NCI-H2171 (cell line): ENCODE data around the gene MKI67.

ENCODE experiments used
- DNase-seq: peaks from one replicate; lab custom pipeline; 2025; lab: John Stamatoyannopoulos, UW

Gene MKI67

DNA sequence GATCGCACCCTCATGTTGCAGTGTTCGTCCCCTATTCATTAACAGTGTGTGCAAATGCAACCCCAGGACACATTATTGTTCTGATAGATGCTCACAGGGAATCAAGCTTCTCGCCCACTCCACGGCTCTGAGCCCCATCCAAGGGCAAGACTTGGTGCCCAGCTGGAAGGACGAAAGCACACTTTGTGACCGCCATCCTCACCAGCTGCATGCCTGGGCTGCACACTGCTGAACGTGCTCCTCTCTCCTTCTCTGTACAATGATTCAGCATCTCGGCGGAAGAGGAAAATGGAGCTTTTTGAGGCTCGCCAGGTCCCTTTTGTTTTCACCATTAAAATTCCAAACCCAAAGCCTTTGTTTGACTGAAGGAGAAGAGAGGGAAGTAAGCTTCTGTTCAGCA is 41.9 kb downstream of the MKI67 start:
- no peak for DNase-seq

DNA sequence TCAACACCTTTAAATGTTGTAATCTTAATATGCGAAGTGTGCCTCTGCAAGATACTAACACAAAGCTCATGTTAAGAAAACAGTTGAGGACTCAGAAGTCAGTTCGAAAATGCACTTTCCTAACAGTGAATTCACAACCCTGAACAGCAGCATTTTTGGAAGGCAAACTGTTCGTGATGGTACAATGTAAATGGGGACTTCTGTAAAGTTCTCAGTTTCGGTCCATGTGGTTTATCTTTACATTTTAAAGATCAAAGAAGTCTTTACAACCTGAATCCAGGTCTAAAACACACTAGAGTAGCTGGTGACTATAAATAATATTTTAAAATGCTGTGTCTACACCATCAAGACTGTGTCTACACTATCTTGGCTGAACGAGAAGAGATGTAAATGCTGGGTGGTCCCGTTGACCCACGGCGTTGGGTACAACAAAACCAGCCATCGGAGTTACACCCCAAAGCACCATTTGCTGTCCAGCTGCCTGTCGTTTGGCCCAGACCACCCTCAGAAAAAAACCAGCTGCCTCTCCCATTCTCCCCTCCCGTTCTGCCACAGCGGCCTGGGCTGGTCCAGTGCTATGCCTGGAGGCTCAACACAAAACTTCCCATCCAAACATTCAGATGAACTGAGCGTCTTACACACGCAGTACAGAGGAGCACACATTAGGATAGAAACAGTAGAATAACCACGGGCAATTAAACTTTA is 42.9 kb downstream of the MKI67 start:
- DNase-seq, result no peak

DNA sequence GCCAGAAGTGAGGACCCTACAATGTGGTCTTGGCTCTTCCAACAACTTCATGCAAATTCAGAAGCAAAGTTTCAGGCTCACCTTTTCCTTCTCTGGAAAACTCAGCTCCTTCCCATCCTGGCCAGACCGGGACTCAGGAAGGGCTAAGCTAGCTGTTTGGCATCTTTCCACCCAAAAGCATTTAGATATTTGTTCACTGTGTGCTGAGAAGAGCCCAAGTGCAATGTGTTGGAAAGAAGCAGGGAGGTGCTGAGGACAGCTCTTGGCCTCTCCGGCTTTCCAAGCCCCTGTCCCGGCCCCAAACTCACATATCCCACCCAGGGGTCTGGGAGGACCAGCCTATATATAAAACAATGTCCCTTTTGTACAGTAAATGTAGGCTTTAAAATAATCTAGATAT is 44.5 kb downstream of the MKI67 start:
- no peak for DNase-seq

DNA sequence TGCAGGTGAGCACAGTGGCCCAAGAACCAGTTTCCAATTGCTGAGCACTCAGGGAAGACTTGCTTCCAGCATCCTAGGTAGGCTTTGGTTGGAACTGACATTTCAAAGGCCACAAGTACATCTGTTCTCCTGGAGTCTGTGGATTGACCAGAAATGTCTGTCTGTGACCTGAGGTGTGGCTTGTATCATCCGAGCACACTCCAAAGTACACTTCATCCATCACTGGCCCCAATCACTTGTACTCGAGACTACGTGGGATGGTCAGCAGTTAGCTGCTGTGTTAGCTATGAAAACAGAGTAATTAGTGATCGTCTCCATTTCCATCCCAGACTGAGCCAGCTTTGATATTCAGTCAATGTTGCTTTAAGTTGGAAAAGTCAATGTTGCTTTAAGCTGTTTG is 45.0 kb downstream of the MKI67 start:
- DNase-seq, result no peak

DNA sequence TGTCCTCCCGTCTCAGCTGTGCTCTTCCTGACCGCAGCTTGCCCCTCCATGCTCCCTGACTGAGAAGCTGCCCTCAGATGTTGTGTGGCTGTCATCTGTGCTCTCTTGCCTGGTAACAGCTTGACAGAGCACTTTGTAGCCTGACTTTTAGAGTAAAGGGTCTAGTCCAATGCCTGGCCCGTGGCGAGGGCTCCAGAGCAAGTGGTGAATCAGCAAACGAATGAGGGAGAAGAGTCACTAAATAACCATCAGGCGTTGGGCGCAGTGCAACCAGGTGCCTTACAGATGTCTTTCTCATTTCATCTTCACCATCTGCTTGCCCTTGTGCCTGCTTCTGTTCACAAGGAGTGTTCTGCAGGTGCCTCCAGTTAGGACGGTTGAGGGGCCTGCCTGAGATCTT is 45.6 kb downstream of the MKI67 start:
- DNase-seq, result no peak

DNA sequence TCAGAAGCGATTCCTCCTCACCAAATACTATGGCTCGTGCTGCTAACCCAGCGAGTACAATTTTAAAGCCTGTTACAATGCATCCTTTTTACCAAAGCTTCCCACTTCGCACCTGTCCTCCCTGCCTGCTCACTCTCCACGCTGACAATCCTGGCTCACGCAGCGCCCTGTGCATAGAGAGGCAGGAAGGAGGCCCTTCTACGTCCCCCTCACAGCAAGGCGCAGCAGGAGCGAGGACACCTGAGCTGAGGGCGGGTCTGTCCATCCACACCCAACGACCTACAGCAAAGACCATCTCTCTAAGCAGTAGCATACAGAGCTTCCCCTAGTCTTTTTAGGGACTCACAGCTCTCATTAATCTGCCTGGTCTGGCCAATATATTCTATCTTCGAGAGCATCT is 46.0 kb downstream of the MKI67 start:
- no peak for DNase-seq

DNA sequence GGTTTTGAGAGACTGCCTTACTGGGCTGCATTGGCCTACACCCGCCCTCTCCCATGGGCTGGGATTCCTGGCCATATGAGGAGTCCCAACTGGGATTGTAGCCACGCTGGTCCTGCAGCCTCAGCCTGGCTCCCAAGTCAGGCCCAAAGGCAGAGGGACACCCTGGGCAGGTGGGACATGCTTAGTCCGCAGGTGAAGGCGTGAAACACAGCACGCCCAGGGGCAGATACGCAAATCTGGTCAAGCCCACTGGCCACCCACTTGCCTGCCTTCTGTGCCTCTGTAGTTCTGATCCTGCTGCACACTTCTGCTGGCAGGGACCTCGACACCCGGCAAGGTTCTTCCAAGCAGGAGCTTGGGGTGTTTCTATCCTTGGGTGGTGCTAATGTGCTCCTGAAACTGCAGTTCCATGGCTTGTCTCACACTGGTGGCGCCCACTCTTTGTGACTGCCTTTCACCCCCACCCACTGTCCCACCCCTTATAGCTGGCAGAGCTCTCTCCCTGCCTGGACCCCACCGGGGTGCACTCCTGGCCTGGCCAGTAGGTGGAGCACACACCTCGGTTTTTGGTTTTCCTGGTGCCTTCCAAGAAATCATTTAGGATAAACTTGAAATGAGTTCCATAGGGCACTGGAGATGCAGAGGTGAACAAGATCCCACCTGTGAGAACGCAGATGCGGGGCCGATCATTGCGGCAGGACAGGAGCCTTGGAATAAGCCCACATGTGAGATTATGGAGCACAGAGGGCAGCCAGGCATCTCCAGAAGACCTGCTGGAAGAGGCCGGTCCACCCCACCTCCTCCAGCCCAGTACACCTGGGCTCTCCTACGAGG is 47.9 kb downstream of the MKI67 start:
- no peak for DNase-seq

DNA sequence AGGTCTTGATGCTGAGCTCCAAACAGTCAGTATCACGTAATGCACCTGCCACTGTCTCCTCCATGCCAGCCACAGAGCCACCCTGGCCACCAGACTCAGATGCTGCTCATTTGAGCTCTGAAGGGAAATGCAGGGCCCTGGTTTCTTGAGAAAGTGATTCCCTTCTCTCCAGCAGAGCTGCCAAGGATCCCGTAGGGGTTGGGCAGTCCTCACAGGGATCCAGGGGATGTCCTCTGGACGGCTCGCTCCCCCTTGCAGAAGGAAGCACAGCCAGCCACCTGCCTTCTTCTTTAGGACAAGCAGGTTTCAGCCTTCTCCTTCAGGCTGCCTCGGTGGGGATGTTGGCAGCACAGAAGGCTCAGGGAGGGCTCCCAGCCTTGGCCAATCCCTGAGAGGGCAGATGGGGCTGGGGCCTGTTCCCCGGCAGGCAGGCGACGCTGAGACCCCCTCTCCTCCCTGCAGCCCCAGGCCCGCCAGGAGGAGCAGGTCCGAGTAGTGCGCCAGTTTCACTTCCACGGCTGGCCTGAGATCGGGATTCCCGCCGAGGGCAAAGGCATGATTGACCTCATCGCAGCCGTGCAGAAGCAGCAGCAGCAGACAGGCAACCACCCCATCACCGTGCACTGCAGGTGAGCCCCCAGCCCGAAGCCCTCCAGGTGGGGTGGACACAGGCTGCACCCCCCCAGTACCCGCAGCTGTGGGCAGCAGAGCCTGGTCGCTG is 48.9 kb downstream of the MKI67 start:
- no peak for DNase-seq

DNA sequence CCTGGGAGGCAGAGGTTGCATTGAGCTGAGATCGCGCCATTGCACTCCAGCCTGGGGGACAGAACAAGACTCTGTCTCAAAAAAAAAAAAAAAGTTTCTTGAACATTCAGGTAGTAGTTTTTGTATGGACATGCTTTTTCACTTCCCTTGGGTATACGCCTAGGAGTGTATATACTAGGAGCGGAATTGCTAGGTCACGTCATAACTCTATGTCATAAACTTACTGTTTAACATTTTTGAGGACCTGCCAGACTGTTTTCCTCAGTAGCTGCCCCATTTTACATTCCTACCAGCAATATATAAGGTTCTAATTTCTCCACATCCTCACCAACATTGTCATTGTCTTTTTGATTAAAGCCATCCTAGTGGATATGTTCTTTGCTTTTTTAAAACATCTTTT is 51.6 kb downstream of the MKI67 start:
- DNase-seq, result no peak

DNA sequence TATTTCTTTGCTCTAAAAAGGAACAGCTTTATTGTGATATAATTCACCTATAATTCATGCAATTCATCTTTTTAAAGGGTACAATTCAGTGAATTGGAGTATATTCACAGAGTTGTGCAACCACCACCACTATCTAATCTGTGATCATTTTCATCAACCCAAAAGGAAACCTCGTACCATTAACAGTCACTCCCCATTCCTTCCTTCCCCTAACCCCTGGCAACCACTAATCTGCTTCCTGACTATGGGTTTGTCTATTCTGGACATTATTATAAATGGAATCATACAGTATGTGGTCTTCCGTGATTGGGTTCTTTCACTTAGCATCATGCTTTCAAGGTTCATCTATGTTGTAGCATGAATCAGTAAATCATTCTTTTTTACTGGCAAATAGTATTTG is 52.3 kb downstream of the MKI67 start:
- DNase-seq, result no peak

DNA sequence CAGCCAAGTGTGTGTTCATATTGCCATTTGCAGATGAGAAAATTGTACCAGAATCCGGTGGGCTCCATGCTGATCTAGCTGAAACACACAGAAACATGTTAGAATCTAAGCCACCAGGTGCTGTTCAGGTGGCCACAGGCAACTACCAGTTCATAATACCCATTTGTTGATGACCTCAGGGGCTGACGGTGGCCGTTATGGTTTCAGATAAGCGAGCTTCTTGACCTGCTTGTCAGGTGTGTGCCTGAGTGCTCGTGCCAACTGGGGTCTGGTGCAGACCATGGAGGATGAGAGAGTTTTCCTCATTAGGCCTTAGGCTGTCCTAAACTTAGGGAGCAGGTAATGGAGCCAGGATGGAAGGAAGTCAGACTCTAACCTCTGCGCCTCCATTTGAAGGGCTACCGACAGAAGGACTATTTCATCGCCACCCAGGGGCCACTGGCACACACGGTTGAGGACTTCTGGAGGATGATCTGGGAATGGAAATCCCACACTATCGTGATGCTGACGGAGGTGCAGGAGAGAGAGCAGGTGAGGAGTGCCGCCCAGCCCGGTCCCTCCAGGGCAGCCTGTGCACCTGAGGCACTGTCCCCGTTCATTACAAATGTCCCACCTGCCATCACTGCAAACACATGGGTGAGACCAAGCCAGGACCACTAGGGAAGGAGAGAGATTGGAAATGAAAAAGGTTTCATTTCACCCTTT is 53.1 kb downstream of the MKI67 start:
- no peak for DNase-seq

DNA sequence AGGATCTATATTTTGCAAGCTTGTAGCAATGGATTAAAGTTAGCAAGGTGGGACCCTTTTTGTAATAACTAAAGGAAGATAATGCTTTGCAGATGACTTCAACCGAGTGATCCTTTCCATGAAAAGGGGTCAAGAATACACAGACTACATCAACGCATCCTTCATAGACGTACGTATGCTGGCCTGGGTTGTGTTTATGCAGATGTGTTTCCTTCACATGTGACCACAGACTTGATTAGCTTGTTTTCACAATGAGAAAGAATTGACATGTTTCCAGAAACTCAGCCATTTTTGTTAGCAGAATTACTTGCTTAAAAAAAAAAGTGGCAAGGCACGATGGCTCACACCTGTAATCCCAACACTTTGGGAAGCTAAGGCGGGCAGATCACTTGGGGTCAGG is 54.2 kb downstream of the MKI67 start:
- no peak for DNase-seq

DNA sequence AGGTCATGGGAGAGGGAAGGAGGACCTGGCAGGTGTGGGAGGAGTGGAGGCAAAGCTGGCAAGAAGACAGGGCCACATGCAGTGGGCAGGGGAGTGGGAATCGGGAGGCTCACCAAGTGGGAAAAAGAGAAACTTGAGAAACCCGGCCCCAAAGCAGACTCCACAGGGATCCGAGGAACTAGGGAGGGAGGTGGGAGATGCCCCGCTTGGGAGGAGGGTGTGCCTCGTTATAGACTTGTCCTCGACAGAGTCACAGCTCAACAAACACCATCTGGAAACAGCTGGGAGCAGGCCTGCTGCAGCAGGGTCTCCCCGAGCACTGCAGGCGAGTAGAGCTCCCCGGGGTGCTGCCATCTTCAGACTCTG is 54.8 kb downstream of the MKI67 start:
- DNase-seq, result no peak

DNA sequence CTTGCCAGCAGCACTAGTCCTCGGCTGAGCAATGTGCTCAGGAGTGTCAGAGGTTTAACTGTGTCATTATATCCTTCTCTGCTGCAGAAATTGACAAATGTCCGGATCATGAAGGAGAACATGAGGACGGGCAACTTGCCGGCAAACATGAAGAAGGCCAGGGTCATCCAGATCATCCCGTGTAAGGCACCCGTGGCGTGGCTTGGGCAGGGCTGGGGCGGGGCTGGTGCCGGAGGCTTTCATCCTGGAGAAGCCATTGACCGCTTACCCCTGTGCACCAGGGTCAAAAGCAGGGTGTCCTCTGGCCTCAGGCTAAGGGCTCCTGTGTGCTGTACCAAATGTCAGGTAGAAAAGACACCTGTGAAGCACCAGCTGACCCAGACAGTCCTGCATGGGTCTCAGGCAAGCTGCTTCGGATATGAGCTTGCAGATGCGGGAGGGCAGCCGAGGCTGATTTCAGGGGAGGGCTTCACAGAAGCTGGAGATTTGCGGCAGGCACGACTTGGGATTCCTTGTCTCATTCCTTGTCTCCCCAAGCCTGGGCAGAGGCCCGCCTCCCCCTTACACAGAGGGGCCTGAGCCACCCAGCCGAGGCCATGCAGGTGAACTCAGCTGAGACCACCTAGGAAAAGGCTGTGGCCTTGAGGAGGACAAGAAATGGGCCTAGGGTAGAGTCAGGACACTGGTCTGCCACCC is 55.4 kb downstream of the MKI67 start:
- DNase-seq, result no peak

DNA sequence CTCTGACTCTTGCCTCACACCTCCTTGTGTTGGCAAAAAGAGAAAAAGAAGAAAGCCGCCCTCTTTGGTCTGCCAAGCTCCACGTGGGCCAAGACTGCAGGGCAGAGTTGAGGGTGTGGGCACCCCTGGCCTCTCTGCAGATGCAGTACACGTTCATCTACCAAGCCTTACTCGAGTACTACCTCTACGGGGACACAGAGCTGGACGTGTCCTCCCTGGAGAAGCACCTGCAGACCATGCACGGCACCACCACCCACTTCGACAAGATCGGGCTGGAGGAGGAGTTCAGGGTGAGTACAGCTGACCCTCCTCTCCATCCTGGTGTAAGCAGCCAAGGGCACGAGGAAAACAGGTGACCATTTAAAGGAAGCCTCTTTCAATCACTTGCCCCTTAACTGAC is 56.1 kb downstream of the MKI67 start:
- no peak for DNase-seq

DNA sequence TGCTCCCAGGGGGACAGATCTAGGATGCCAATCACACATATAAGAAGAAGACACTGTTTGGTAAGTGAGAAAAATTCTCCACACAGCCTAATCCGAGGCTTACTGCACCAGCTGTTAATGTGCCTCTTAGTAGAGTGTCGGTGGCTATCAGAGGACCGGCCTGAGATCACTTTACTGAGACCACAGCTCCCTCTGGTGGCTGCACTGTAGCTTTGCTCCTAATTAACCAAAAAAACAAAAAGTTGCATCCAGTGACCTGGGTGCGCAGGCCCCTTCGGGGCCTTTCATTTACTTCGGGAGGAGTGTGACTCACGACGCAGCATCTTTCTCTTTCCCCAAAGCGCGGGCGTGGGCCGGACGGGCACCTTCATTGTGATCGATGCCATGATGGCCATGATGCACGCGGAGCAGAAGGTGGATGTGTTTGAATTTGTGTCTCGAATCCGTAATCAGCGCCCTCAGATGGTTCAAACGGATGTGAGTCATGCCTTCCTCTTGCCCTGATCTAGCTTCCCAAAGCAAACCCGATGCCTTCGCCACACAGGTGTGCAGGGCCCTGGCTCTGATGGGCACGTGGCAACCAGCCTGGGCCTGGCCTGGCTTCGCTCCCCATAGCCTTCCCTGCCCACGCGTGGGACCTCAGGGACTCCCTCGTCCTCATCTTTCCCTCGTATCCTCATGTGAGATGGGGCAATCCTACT is 56.7 kb downstream of the MKI67 start:
- DNase-seq, result peak; percentile 60

DNA sequence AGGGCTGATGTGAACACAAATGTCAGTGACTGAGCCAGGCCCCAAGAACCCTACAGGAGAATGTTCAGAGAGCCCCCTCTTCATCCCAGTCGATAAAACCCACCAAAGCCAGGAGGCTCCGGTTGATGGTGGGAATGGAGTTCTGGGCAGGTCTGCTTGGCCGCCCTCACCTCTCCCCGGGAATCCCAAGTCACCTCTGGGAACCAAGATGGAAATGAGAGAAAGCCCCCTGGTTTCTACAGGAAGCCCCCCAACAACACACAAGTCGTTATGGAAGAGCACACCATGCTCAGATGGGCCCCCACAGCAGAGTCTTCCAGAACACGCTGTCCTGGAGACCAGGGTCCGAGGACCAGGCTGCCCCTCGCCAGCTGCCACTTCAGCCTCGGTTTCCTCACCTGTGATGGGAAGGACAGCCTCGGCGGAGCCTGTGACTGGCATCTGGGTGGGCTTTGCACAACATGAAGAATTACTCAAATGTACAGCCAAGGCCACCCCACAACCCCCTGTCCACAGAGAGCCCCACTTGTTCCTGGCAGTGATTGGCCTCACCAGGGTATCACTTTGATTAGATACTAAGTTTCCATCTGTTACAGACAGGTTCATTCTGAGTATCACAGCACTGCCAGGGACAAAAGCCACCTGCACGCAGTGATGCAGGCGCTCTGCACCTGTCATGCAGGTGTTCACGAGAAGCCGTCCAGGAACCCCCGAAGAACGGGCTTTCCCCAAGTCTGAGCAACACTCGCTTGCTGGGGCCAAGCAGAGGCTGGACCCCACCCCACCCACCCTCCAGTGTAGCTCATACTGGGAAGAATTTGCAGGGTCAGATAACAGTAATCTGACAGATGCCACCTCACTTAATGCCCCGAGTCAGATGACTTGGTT is 57.6 kb downstream of the MKI67 start:
- no peak for DNase-seq

DNA sequence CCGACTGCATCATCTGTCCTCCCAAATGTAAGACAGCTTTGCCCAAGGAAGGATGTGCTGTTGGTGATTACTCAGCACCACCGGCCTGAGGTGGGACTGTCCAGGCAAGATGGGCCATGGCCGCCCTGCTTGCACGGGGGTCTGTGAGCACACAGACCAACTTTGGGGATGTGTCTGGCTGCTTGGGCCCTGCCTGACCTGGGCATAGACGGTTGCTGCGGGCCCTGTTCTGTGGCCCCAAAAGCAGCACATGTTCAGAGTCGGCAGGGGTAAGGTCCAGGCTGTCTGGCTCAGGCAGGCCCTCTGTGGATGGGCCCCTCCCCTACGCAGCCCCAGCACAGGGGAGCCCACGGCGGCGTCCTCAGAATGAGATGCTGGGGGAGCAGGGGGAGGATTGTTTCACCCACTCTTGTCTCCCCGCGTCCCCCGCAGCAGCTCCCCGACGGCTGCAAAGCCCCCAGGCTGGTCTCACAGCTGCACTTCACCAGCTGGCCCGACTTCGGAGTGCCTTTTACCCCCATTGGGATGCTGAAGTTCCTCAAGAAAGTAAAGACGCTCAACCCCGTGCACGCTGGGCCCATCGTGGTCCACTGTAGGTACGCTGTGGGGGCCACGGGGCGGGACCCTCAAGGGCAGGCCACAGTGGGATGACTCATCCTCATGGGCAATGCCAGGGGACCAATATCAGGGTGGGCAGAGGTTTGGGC is 58.4 kb downstream of the MKI67 start:
- DNase-seq, result no peak

DNA sequence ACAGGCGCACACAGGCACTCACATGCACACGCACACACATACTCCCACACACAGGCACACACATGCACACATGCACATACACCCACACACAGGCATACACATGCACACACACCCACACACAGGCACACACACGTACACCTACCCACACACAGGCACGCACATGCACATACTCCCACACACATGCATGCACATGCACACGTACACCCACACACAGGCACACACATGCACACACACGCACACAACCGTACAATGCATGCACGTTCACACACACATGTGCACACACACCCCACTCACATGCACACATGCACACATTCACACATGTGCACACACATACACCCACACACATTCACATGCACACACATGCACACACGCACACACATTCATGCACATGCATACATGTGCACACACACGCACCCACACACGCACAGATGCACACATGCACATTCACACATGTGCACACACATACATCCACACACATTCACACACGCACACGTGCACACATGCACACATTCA is 59.3 kb downstream of the MKI67 start:
- DNase-seq, result no peak
